Stimulated activated naive CD4-positive, alpha-beta T cell (primary cell): Measurements from ENCODE around the gene RAB6B.

Source experiments
- DNase-seq, 6 experiments: peaks; one replicate each; lab custom pipeline; 2025; lab: John Stamatoyannopoulos, UW

RAB6B gene

DNA sequence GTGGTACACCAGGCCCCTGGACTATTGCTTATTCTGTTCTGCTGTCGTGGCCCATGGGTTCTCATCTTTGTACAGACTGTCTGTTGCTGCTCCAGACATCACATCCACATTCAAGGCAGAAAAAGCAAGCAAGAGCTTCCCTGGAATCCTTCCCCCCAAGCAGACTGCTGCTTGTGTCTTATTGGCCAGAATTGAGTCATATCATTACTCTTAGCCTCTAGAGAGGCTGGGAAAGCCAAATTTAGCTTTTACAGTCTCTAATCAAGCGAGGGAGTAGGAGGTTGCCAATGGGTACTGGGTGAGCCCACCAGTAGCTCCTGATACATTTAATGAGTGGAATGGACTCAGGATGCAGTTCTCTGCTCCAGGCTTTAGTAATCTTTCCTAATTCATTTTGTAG lies 39.4 kb downstream of the RAB6B start:
- DNase-seq, result no peak

DNA sequence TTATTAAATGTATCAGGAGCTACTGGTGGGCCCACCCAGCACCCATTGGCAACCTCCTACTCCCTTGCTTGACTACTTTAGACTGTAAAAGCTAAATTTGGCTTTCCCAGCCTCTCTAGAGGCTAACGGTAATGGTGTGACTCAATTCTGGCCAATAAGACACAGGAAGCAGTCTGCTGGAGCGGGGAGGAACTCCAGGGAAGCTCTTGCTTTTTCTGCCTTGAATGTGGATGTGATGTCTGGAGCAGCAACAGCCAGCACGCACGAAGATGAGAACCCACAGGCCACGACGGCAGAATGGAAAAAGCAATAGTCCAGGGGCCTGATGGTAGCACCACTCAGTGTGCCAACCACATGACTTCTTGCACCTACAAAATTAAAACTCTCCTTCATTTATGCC lies 39.9 kb downstream of the RAB6B start:
- DNase-seq, result no peak

DNA sequence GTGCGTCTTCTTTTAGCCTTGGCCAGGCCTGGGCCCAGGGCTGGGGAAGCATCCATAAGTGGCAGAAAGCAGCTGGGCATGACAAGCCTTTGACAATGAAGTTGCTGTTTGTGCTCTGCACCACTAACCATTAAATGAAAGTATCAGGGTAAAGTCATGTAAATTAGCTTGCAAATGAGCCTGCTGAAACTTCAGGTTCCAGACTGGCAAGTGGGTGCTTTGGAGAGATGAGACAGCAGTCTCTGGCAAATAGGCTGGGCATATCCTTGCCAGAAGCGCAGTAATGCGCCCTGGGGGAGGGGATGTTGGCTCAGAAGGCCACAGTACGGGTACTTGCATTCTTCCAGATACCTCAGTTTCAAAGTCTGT lies 40.7 kb downstream of the RAB6B start:
- DNase-seq, result no peak

DNA sequence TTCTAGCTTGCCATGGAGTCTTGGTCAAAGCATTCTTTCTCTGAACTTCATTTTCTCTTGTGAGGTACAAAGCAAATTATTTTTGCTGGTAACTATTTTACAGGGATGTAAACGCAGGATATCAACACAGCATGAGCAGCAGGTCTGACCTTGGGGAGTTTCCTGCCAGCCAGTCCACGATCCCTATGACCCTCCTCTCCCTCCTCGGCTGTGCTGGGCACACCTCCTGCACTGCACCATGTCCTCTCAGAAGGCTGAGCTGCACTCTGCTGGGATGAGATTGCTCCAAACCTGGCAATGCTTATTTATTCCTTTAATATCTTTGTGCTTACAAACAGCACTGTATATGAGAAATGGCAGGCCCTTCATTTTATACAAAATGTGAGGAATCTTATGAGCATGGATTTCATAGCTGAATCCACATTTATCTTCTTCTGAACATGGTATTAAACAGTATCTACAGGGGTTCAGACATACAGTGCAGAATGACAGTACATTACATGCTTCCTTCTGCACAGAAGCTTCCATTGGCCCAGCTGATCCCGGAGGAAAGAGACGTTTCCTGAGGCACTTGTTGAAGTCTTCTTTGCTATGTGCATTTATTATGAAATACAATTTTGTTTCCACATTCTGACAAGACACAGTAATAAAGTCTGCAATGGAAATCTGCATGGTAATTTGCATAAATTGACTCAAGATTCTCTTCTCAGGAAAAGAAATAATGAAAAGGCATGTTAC lies 41.2 kb downstream of the RAB6B start:
- DNase-seq, result no peak

DNA sequence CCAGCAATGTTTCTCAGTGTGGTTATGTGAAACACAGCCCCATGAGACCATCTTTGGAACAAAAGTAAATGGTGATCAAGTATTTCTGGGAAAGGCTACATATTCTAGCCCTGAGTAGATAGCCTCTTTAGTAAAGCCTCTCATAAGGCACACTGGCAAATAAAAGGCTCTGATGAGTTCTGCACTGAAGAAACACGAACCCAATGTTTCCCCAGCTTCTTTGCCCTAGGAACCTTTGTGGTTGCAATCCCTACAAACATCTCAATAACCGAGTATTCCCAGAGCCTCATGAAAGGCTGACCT lies 41.8 kb downstream of the RAB6B start:
- DNase-seq, result no peak

DNA sequence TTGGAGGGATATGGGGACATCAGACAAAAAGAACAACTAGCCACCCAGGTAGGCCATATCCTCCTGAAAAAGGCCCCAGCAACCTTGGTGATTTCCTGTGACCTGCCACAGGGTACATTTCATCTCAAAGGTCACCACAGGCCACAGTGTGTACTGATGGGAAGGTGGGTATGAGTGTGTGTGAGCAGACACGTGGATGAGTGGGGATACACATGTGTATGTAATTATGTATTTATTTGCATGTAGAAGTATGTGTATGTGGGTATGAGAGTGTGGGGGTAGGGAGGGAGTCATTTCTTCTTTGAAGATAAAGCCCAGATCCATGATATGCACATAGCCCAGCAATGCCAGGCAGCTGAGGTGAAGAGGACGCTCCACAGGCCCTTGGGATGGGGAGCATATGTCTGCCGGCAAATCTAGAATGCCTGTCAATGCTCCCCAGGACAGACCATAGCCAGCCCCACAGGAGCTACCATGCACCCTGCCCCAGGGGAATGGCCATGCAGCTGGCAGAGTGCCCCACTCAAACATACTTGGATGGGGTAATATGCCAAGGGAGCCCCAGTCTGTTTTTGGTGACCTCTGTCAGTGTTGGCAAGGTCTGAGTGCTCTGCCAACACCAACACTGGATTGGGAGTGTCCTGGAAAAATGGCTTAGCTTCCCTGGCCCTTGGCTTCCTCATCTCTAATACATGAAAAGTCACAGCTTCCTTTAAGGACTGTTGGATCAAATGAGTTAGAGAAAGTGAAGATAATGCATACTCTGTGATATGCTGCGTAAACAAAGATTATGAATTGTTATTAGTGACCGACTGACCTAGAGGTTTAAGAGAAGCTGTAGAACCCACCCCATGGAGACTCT lies 42.4 kb downstream of the RAB6B start:
- no peak for DNase-seq

DNA sequence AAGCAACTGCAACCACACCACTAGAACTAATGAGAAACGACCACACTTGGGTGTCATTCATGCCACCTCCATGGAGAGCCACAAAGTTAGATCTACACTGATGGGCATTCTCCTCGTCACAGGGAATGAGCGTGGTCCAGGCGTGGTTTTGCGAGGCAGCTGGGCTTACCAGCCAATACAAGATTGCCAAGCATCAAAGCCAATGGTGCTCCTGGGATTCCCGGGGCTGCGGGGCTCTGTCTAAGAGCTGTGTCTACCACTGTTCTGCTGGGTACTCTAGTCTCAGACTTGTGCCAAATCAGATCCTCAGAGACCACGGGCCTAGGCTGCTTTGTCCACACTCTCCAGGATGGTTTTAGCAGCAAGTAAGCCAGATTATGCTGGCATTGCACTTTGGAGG lies 43.8 kb downstream of the RAB6B start:
- no peak for DNase-seq

DNA sequence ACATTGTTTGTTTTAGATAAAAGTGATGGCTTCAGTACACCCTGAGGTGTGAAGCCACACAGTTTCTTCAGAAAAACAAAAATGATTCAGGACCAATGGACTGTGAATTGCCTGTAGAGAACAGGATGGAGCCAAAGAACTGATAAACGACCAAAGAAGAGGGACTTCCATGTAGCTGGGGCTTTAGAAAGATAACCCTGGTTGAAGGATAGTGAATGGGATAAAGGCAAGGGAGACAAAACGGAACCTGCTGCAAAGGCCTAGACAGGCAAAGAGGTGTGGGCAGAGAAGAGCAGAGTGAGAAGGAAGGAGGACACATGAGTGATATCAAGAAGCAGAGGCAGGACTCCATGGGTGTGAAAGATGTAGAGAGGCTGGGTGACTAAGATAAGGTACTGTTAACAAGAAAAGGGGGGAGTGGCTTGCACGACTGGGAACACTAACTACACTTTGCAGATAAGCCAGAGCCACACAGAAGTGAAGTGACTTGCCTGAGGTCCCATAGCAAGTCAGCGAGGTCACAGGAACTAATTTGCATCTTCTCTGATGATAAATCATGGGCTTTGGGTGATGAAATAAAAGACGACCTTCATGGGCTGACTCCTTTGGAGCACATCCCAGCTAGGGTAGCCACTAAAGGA lies 44.3 kb downstream of the RAB6B start:
- DNase-seq, result no peak

DNA sequence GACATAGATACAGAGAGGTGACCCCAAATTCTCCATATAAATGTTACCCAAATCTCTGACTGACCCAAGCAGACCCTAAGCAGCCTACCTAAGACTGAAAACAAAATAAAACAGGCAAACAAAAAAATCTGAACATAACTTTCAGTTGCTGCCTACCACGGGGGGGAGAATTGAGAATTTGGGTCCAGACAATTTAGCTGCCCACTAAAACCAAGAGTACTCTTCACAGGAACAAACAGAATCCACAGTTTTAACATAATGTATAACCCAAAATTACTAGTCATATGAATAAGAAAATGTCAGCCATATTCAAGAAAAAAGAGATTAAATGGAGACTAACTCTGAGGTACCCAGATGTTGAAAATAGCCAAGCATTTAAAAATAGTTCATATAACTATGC lies 45.6 kb downstream of the RAB6B start:
- DNase-seq, result no peak

DNA sequence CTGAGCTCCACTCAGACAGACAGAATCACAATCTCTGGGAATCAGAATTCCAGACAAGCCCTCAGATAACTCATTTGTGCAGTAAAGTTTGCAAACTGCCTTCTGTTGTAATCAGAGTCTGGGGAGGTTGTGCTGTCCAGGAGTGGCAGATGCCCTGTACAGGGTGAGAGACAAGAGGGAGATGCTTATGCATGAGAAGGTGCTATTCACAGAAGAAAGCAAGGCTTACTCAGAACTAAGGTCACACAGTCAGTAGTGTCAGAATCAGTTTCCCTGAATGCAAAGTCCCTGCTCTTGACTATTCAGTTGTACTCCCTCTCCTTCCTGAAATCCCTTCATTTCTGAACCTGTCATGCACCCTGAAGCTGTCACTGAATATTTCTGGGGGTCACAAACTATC lies 46.3 kb downstream of the RAB6B start:
- DNase-seq, result no peak

DNA sequence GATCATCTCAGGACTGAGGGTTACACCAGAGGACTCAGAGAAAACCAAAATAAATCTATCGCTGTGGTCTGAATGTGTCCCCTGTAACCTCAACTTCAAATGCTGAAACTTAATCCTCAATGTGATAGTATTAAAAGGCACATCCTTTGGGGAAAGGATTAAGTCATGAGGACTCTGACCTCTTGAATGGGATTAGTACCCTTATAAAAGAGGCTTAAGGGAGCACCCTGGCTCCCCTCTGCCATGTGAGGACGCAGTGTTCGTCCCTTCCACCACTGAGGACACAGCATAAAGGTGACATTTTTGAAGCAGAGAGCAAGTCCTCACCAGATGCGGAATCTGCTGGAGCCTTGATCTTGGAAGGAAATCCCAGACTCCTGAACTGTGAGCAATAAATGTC lies 50.6 kb downstream of the RAB6B start:
- no peak for DNase-seq

DNA sequence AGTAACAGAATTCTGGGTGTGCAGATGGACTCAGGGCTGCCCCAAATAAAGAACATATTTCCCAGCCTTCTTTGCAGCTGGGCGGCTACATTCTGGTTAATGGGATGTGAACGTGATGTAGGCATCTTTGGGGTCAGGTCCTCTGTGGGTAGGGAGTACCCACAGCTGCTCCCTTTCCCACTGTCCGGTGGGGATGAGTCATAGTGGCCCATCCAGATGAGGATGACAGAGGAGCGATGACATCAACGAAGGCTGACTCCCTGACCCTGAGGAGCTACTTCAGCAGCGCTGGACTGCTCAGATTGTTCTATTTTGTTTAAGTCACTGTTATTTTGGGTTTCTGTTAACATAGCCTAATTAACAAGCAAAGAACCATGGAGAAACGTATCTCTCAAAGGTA lies 52.0 kb downstream of the RAB6B start:
- no peak for DNase-seq

DNA sequence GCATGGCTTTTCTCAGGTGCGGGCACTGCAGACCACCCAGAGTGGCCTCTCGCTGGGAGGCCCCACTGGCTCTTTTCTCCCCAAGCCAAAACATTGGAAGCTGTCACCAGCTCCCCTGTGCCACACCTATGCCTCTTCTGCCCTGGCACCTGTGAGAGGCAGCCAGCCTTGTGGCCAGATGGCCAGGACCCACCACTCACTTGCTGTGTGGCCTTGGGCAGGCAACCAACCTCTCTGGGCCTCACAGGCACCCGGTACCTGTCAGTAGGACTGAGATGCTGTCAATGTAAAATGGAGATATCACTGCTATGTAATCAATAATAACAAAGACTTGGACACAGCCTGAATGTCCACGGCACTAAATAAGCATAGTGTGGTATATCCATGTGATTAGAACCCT lies 53.5 kb downstream of the RAB6B start:
- DNase-seq, result no peak

DNA sequence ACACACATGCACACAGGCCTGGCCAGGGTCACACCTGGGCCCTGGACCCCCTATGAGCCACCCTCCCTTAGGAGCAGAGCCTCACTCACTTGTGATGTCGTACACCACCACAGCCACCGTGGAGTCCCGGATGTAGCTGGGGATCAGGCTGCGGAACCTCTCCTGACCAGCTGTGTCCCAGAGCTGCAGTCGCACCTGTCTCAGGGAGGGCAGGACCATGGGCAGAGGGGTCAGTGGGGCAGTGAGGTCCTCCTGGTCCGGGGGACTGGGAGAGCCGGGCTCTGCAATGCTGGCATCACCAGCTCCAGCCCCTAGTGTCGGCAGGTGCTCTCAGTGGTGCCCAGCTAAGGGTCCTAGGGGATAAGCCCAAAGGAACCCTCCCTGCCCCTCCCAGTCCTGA lies 54.5 kb downstream of the RAB6B start:
- no peak for DNase-seq

DNA sequence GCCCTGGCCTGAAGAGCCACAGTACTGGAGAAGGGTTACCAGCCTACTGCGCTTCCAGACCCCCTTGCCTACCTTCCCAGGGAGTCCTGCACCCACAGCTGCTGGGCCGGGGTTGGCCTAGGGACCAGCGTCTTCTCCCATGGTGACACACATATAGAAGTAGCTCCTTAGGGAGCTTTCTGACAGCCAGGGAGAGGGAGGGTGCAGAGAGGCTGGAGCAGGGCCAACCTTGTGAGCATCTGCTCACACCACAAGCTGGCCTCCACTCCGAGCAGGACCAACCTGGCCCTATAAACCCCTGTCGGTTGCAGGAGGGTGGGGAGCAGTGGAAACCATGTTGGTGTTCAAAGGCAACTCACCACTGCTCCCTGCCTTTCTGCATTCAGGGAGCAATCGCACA lies 54.9 kb downstream of the RAB6B start:
- DNase-seq, result no peak

DNA sequence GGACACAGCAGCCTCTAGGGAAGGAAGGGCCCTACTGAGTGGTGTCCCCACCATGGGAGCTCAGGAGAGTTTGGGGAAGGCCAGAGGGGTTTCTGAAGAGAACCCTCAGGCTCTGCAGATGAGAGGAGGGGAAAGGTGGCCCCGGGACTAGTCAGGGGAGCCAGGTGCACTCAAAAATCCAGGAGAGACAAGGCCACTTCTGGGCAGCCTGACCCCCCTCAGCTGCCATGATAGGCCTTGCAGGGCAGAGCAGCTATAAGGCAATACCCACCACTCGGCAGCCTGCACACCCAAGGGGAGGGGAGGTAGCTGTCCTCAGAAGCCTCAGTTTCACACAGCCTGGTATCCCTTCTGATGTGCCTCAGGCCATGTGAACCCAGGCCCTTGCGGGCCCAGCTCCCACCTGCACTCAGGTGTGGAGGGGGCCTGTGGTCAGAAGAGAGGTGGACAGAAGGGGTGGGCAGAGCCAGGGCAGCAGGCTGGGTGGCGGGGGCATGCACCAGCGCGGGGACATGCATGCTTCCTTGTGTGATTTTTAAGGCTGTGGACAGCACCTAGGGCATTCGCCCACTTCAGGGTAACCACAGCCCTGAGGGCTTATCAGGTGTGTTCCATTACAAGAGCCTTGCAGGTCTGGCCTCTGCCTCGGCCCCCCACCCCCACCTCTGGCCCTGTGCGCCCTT lies 55.5 kb downstream of the RAB6B start:
- no peak for DNase-seq

DNA sequence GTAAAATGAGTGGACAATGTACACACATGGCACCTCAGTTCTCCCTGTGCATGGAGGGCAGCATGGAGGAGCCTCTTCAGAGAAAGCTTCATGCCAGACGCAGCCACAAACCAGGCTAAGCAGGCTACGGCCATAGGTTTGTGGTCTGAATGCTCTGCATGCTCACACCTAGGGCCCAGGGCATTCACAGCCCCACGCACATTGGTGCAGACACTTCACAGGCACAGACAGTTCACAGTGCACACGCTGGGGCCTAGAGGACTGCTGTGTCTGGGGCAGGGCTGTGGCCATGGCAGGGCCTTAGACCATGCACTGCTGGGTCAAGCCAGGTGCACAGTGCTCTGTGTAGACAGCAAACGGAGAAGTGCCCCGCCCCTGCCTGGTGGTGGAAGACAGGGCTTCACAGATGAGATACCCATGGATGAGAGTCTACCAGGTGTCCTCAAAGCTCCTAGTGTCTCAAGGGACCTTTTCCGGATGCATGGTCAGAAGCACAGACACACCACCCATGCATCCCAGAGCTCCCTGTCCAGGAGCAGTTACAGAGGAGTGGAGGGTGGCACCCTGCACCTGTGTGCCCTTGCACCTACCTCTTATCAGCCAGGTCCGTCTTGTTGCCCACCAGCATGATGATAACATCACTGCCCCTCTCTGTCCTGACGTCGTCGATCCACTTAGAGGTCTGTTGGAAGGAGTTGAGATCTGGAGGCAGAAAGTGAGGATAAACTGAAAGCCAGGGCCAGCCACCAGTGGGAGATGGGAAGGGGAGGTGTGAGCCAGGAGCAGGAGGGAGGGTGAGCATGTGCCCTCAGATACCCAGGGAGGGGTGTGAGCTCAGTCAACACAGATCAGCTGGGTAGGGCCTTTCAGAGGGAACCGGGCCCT lies 56.5 kb downstream of the RAB6B start:
- no peak for DNase-seq

DNA sequence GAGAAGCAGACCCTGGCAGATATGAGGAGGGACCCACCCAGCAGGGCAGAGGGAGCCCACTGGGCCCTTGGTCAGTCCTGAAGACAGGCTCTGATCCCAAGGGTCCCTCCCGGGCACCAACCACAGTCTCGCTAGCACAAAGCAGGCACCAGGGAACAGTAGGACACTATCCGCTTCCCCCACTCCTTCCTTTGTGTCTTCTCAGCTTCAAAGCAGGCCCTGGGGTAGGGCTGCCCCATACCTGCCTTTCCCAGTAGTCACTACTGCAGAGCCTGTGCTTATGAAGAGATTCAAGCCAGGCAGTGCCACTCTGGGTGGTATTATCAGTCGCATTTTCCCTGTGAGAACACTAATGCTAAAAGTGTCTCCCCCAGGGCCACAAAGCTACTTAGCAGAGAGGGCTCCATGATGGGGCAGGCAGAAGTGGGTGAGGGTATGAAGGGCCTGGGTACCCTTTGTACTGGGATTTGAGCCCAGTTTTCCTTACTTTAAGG lies 57.3 kb downstream of the RAB6B start:
- DNase-seq, result no peak

DNA sequence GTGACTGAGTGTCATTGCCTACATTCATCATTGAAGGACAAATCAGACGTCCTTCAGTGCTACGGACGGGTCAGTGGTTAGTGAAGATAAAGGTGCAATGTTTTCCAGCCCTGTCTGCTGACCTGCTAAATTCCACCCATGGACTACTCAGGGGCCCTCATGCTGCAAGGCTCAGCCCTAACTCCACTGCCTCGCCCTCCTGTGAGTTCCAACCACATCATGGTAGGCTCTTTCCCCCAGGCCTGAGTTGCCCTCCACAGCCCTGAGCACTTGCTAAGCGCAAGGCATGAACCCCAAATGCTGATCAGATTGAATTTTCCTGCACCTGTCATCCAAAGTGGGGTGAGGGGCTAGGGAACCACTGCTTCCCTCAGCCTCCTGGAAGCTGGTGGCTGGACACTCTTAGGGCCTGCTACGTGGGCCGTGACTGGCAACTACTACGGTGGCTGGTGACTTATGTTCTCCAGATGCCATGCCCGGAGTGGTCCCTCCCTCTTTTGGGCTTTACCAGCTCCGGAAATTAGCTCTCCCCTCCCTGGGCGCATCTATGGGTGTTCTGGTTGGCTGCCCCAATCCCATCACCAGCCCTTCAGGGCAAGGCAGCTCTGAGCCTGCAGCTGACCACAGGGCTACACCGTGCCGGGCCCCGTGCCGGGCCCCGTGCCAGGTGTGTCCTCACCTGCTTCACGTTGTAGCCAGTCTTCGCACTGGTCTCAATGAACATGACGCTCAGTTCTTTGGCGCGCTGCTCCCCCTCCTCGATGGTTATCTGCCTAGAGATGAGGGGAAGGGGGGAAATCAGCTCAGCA lies 58.0 kb downstream of the RAB6B start:
- DNase-seq, result no peak

DNA sequence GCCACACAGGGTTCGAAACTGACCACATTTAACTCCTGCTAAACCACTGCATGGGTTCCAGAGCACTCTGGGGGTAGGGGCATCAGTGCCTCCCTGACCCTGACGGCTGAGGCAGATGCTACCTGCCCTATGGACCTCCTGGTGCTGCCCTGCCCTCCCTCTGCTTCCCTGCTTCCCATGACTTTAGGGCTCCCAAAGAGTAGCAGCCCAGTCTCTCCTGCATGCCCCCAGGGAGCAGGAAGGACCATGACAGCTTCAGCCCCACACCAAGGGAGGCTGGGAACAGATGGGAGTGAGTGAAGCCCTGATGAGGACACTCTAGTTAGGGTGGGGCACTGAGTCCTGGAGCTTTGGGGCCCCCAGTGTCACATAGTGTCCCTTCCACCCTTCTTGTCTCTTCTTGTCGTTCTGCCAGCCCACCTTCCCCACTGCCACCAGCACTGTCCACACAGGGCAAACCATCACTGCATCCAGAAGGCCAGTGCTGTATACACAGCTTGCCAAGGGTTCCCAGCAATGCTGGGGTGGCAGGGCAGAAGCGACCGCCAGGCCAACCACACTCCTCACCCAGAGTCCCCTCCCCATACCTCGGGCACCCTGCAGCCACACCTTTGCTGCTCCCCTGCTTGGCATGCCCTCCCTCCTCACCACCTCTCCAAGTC lies 59.1 kb downstream of the RAB6B start:
- no peak for DNase-seq
